Hepatocyte (in vitro differentiated cells): Measurements from ENCODE around the gene RNF130. TPM values are rescaled to one million over a fixed set of nuclear protein-coding genes. Genes with fewer than 3 reads are reported as not detected.
A peak's percentile ranks its signal among the peaks of the same experiment; 100 is the strongest.

ENCODE experiments used
- DNase-seq: peaks from one replicate; pipeline ENCODE4 v3.0.0-alpha.2; 2016; ENCODE audit warnings: low spot score
- H2AFZ ChIP-seq: fragments of 200-600 bp; sonication (generic); 2 replicates; pipeline ENCODE4 v1.6.0; 2016; ENCODE audit warnings: antibody characterized with exemption, mild to moderate bottlenecking
- H3K27ac ChIP-seq: fragments of 200-600 bp; sonication (generic); 2 replicates; pipeline ENCODE4 v1.5.1; 2016; ENCODE audit warnings: mild to moderate bottlenecking
- H3K27me3 ChIP-seq: fragments of 200-600 bp; sonication (generic); 2 replicates; pipeline ENCODE4 v1.6.1; 2016
- H3K36me3 ChIP-seq: fragments of 200-600 bp; sonication (generic); replicated peaks from 2 replicates; pipeline ENCODE4 v1.5.1; 2016; ENCODE audit warnings: low read depth; ENCODE audit not compliant: insufficient read depth
- H3K4me1 ChIP-seq: fragments of 200-600 bp; sonication (generic); 2 replicates; pipeline ENCODE4 v1.5.1; 2016; ENCODE audit warnings: mild to moderate bottlenecking, moderate library complexity; ENCODE audit not compliant: insufficient read depth
- H3K4me2 ChIP-seq: fragments of 200-600 bp; sonication (generic); 2 replicates; pipeline ENCODE4 v1.6.0; 2016
- H3K4me3 ChIP-seq: fragments of 200-600 bp; sonication (generic); 2 replicates; pipeline ENCODE4 v1.5.1; 2016; ENCODE audit warnings: mild to moderate bottlenecking
- H3K79me2 ChIP-seq: fragments of 200-600 bp; sonication (generic); 2 replicates; pipeline ENCODE4 v1.6.0; 2017; ENCODE audit warnings: mild to moderate bottlenecking
- H3K9me2 ChIP-seq: fragments of 200-600 bp; sonication (generic); replicated peaks from 2 replicates; pipeline ENCODE4 v1.6.0; 2017; ENCODE audit warnings: mild to moderate bottlenecking; ENCODE audit not compliant: insufficient read depth
- H3K9me3 ChIP-seq: fragments of 200-600 bp; sonication (generic); 2 replicates; pipeline ENCODE4 v1.5.1; 2016; ENCODE audit warnings: low read depth, mild to moderate bottlenecking
- H4K20me1 ChIP-seq: fragments of 200-600 bp; sonication (generic); 2 replicates; pipeline ENCODE4 v1.6.0; 2016; ENCODE audit warnings: mild to moderate bottlenecking; ENCODE audit not compliant: insufficient read depth, poor library complexity, severe bottlenecking
- EZH2 ChIP-seq: fragments of 200-600 bp; sonication (generic); IDR thresholded peaks from 2 replicates; pipeline ENCODE4 v1.6.1; 2016; ENCODE audit warnings: antibody characterized with exemption, mild to moderate bottlenecking, borderline replicate concordance
- EZH2phosphoT487 ChIP-seq: fragments of 200-600 bp; sonication (generic); IDR thresholded peaks from one replicate; pipeline ENCODE4 v1.6.1; 2018; ENCODE audit warnings: antibody characterized with exemption, mild to moderate bottlenecking, low read depth, moderate library complexity; ENCODE audit not compliant: unreplicated experiment, severe bottlenecking
- WGBS: methylation state at CpG from one replicate; pipeline ENCODE4 v1.1.6; 2016; ENCODE audit warnings: low lambda C conversion rate; ENCODE audit errors: missing lambda C conversion rate; 5-methylcytosine and 5-hydroxymethylcytosine counted together
- polyA plus RNA-seq: library from polyadenylated mRNA; unstranded; fragments of >200 nt; fragmentation: Nextera tagmentation; extraction: Ambion mirVana; gene quantifications from 2 replicates; pipeline ENCODE4 v1.2.1, GENCODE V29; 2016
- total RNA-seq: library from RNA; depleted of rRNA; stranded (reverse); fragments of >200 nt; gene quantifications from 2 replicates; pipeline ENCODE4 v1.2.3, GENCODE V29; 2014
- TF ChIP-seq, protein P1 (sequence below): fragments of 200-600 bp; sonication (generic); IDR thresholded peaks from 2 replicates; pipeline ENCODE4 v1.5.1; 2016; ENCODE audit warnings: antibody characterized with exemption, mild to moderate bottlenecking; ENCODE audit not compliant: poor library complexity

The RNF130 gene
- total and polyA plus RNA-seq, 2 experiments from 2014 or later = 42.4 to 64.9 TPM

DNA sequence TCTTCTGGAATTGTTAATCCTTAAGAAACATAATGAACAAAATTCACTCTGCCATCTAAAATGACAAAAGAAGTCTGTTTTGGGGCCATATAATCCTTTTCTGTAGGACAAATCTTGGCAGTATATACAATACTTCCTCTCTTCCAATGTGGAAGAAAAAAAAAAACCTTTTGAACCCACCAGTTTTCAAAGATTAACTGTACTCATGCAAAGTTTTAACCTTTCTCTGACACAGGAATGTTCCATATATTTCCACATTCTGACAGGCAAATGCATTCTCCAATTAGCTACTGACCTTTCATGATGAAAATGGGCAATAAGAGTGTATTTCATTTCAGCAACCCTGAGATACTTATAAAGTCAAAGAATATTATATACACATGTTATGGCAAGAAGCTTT, 65.4 kb downstream of the RNF130 start:
- H2AFZ ChIP-seq = no peak overlapping the region
- H4K20me1 ChIP-seq = no peaks in the 10 kb centered on the region
- DNase-seq = no peak
- H3K4me1 ChIP-seq = peaks cover 3% of the 10 kb centered on the region
- TF ChIP-seq EZH2phosphoT487 (no peak), EZH2 (no peak)
- TF ChIP-seq, protein P1, sequence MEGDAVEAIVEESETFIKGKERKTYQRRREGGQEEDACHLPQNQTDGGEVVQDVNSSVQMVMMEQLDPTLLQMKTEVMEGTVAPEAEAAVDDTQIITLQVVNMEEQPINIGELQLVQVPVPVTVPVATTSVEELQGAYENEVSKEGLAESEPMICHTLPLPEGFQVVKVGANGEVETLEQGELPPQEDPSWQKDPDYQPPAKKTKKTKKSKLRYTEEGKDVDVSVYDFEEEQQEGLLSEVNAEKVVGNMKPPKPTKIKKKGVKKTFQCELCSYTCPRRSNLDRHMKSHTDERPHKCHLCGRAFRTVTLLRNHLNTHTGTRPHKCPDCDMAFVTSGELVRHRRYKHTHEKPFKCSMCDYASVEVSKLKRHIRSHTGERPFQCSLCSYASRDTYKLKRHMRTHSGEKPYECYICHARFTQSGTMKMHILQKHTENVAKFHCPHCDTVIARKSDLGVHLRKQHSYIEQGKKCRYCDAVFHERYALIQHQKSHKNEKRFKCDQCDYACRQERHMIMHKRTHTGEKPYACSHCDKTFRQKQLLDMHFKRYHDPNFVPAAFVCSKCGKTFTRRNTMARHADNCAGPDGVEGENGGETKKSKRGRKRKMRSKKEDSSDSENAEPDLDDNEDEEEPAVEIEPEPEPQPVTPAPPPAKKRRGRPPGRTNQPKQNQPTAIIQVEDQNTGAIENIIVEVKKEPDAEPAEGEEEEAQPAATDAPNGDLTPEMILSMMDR = no peak
- H3K4me3 ChIP-seq = no peak overlapping the region
- H3K27ac ChIP-seq = no peak overlapping the region
- no peaks in the 10 kb centered on the region for H3K27me3 ChIP-seq
- H3K9me3 ChIP-seq = no peaks in the 10 kb centered on the region
- H3K79me2 ChIP-seq = no peaks in the 10 kb centered on the region
- peak overlapping the region; percentile 8 for H3K4me2 ChIP-seq
- H3K9me2 ChIP-seq = no peaks in the 10 kb centered on the region
- no peaks in the 10 kb centered on the region for H3K36me3 ChIP-seq

DNA sequence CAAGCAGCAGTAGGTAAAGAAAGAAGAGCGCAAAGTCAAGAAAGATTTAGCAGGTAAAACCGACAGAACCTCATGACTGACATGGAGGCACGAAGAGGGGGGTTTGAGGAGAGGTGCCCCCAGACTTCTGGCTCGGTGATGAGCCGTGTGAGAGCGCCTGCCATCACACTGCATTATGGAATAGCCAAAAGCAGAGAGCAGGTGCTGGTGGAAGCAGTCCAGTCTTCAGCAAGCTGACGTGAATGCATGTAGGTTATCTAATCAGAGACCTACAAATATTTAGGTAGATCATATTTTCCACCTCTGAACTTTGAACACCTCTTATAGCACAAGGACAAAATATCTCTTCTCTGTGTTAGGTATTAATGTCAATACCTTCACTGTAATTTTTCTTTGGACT, 68.4 kb downstream of the RNF130 start:
- H3K4me3 ChIP-seq = no peak overlapping the region
- H3K36me3 ChIP-seq = no peaks in the 10 kb centered on the region
- TF ChIP-seq EZH2phosphoT487 = no peak
- no peak for TF ChIP-seq EZH2
- TF ChIP-seq, protein P1 = no peak
- no peaks in the 10 kb centered on the region for H4K20me1 ChIP-seq
- H3K79me2 ChIP-seq = no peaks in the 10 kb centered on the region
- H3K4me1 ChIP-seq = peaks cover 1% of the 10 kb centered on the region
- H3K27ac ChIP-seq = no peak overlapping the region
- H3K9me3 ChIP-seq = no peaks in the 10 kb centered on the region
- no peak for DNase-seq
- H3K9me2 ChIP-seq = no peaks in the 10 kb centered on the region
- no peaks in the 10 kb centered on the region for H3K27me3 ChIP-seq
- H2AFZ ChIP-seq = no peak overlapping the region
- H3K4me2 ChIP-seq = no peak overlapping the region
- 90% methylated on average over 7 of the region's 7 CpGs for WGBS

DNA sequence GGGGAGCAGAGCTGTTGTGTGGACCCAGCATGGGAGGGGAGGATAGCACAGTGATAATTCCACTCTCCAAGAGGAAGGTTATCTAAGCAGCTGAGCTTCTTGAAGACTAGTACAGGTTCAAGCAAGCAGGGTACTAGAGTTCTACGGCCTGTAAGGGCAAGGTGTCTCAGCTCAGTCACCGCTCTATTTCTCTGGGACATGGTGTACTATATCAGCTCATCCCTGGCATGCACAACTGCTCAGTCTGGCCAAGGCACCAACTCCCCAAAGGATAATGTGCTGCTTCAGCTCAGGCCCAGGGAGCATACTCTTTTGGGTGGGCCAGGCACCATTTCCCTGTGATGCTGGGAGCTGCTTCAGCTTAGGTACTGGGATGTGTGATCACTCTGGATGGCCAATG, 69.8 kb downstream of the RNF130 start:
- H3K4me3 ChIP-seq = no peak overlapping the region
- 100% methylated on average over 2 of the region's 2 CpGs for WGBS
- H3K36me3 ChIP-seq = no peaks in the 10 kb centered on the region

DNA sequence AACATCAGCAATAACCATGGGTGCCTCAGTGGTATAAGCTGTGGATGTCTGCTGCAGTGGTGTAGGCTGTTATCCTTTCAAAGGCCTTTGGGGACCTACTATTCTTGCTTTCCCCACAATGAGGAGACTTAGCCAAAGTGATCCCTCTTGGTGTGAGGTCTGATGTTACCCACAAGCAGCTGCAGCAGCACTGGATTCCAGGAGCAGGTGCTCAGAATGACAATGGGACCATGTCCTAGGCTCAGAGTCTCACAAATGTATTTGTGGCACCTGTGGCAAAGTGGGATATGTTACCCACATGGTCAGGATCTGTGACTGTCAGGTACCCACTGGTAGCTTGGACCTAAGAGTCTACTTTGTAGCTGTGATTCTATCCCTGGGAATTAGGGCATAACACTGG, 70.4 kb downstream of the RNF130 start:
- H3K4me3 ChIP-seq = no peak overlapping the region
- H3K27ac ChIP-seq = no peak overlapping the region
- H3K9me3 ChIP-seq = no peaks in the 10 kb centered on the region
- H3K4me1 ChIP-seq = no peaks in the 10 kb centered on the region
- H3K27me3 ChIP-seq = no peaks in the 10 kb centered on the region
- DNase-seq = no peak
- TF ChIP-seq EZH2phosphoT487 = no peak
- no peak for TF ChIP-seq EZH2
- TF ChIP-seq, protein P1 = no peak
- no peak overlapping the region for H2AFZ ChIP-seq
- no peaks in the 10 kb centered on the region for H3K36me3 ChIP-seq
- no peaks in the 10 kb centered on the region for H4K20me1 ChIP-seq
- H3K9me2 ChIP-seq = no peaks in the 10 kb centered on the region
- no peak overlapping the region for H3K4me2 ChIP-seq
- no peaks in the 10 kb centered on the region for H3K79me2 ChIP-seq

More for the DNA sequence above, 69.8 kb downstream of the RNF130 start:
- H3K4me1 ChIP-seq = no peaks in the 10 kb centered on the region
- H3K27ac ChIP-seq = no peak overlapping the region
- no peak for DNase-seq
- H3K9me2 ChIP-seq = no peaks in the 10 kb centered on the region
- H2AFZ ChIP-seq = no peak overlapping the region
- H3K4me2 ChIP-seq = no peak overlapping the region
- TF ChIP-seq EZH2phosphoT487 = no peak
- no peak for TF ChIP-seq EZH2
- TF ChIP-seq, protein P1 = no peak
- H3K27me3 ChIP-seq = no peaks in the 10 kb centered on the region
- H4K20me1 ChIP-seq = no peaks in the 10 kb centered on the region
- H3K79me2 ChIP-seq = no peaks in the 10 kb centered on the region
- no peaks in the 10 kb centered on the region for H3K9me3 ChIP-seq
